SK-N-MC (cell line): Measurements from ENCODE around the gene STK11IP.

ENCODE experiments used
- EZH2 ChIP-seq: fragments of 200-600 bp; sonication (generic); IDR thresholded peaks from one replicate; pipeline ENCODE4 v1.6.1; 2017; ENCODE audit warnings: antibody characterized with exemption
- FOXP2 ChIP-seq: optimal IDR thresholded peaks from 2 replicates; pipeline ENCODE3; 2011; ENCODE audit warnings: mild to moderate bottlenecking, moderate library complexity; ENCODE audit not compliant: insufficient read depth; ENCODE audit errors: extremely low read length, control extremely low read depth
- POLR2AphosphoS5 ChIP-seq: IDR thresholded peaks from 2 replicates; pipeline ENCODE4 v1.6.1; 2012; ENCODE audit warnings: mild to moderate bottlenecking, low read depth, low read length, borderline replicate concordance

GRCh38 chr2:219578811-219579613 lies 18.6 kb upstream of the STK11IP start:
- TF ChIP-seq EZH2 = no peak
- TF ChIP-seq POLR2AphosphoS5 = no peak
- TF ChIP-seq FOXP2 = no peak
